ENCODE results near the gene EVX2. TPM values are rescaled to one million over a fixed set of nuclear protein-coding genes. Genes with fewer than 3 reads are reported as not detected.

The EVX2 gene
- total RNA-seq, 4 donors from 2014 or later = not detected

DNA sequence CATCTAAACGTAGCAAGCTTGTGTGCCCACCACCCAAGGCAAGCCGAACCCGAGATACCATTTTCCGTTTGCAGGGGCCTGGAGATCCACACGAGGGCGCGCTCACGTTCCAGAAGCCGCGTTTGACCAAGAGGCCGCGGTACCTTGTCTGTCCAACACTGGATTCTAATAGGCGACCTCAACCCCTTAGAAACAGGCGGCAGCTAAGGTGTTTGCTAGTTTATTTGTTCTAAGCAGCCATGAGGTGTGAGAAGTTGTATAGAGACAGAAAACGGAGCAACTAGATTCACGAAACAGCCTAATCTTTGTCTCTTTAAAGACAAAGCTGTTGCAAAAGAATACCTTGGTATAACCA is 27.5 kb upstream of the EVX2 start:
- no peaks in the 10 kb centered on the region for H3K36me3 ChIP-seq

DNA sequence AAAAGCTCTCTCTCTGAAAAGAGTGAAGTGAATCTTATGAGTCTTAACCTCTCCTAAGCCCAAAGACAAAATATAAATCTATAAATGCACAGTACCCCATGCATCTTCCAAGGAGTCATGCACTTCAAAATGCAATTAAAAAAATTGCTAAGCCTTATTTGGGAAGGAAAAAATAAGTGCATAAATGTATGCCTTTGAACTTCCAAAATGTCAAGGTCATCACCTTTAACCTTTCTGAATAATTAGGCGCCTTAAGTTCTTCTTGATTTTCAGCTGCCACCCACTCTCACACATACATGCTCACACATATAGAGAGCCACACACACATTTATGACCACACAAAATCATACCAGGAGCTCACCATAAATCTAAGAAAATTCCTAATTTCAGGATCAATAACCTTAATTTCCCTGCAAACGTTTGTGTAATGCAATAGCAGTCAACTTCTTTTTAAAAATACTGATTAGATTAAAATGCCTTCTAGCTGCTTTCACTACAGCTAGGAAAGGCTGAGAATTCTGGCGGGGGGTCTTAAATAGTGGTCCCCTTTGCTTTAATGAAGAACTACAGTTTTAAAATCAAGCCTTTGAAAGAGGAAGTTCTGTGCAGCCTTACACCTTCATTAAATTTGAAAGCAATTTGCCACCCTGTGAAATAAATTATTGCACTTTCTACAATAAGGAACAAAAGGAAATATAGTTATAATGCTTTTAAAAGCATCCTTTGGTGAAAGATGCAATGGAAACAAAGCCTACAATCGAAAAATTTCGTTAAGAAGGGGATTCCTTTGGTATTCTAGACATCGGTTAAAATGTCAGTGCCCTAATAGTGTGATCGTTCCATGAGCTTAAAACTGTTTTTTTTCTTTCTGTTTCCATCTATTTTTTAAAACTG is 26.9 kb upstream of the EVX2 start:
- peaks cover 99% of the 10 kb centered on the region for H3K27me3 ChIP-seq
- no peaks in the 10 kb centered on the region for H3K9me3 ChIP-seq
- no peaks in the 10 kb centered on the region for H3K36me3 ChIP-seq
- 31% methylated on average over 7 of the region's 7 CpGs for WGBS
- H3K4me3 ChIP-seq = no peak overlapping the region
- TF ChIP-seq POLR2AphosphoS5 (IDR thresholded peaks at IDR 0.05) (no peak), POLR2A (IDR thresholded peaks at IDR 0.05) (no peak)
- TF ChIP-seq, protein P1, sequence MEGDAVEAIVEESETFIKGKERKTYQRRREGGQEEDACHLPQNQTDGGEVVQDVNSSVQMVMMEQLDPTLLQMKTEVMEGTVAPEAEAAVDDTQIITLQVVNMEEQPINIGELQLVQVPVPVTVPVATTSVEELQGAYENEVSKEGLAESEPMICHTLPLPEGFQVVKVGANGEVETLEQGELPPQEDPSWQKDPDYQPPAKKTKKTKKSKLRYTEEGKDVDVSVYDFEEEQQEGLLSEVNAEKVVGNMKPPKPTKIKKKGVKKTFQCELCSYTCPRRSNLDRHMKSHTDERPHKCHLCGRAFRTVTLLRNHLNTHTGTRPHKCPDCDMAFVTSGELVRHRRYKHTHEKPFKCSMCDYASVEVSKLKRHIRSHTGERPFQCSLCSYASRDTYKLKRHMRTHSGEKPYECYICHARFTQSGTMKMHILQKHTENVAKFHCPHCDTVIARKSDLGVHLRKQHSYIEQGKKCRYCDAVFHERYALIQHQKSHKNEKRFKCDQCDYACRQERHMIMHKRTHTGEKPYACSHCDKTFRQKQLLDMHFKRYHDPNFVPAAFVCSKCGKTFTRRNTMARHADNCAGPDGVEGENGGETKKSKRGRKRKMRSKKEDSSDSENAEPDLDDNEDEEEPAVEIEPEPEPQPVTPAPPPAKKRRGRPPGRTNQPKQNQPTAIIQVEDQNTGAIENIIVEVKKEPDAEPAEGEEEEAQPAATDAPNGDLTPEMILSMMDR (IDR thresholded peaks at IDR 0.05) = no peak
- peaks cover 37% of the 10 kb centered on the region for H3K4me1 ChIP-seq
- DNase-seq (ENCODE audit: low spot score in 2 of 2) = no peak
- H3K27ac ChIP-seq = no peak overlapping the region

More for the DNA sequence above, 27.5 kb upstream of the EVX2 start:
- TF ChIP-seq POLR2AphosphoS5 (IDR thresholded peaks at IDR 0.05) (no peak), POLR2A (IDR thresholded peaks at IDR 0.05) (no peak), EP300 (IDR thresholded peaks at IDR 0.05) (no peak)
- TF ChIP-seq, protein P1 (IDR thresholded peaks at IDR 0.05) = peak in 1 of 2 donors; percentile 64
- WGBS = 7% methylated on average over 16 of the region's 16 CpGs
- Histone ChIP-seq H3K27me3 (peaks cover 99% of the 10 kb centered on the region), H3K9me3 (no peaks in the 10 kb centered on the region), H3K4me1 (peaks cover 34% of the 10 kb centered on the region), H3K4me3 (no peak overlapping the region), H3K27ac (no peak overlapping the region)
- no peak for DNase-seq (ENCODE audit: low spot score in 2 of 2)

DNA sequence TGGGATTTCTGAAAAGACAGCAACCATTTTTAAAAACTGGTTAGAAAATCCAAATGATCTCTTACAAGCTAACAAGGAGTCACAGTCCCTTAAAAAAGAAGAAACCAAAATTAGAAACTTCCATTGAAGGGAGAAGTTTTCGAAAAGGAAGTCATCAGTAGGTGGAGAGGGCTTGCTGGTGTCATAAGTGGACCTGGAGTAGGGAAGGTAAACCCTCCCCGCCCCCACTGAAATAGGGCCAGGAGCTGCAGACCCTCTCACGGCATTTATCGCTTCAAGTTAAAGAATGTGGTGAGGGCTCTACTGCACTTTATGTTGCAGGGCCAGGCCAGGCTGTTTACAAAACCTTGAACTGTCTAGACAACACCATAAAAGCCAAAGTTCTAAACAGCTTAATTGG is 26.2 kb upstream of the EVX2 start:
- Histone ChIP-seq H3K9me3 (no peaks in the 10 kb centered on the region), H3K4me3 (no peak overlapping the region), H3K36me3 (no peaks in the 10 kb centered on the region), H3K27me3 (peaks cover 99% of the 10 kb centered on the region), H3K4me1 (peaks cover 38% of the 10 kb centered on the region), H3K27ac (no peak overlapping the region)
- TF ChIP-seq POLR2AphosphoS5 (IDR thresholded peaks at IDR 0.05) (no peak), EP300 (IDR thresholded peaks at IDR 0.05) (no peak), POLR2A (IDR thresholded peaks at IDR 0.05) (no peak)
- TF ChIP-seq, protein P1 (IDR thresholded peaks at IDR 0.05) = no peak
- WGBS = 35% methylated on average over 4 of the region's 4 CpGs
- no peak for DNase-seq (ENCODE audit: low spot score in 2 of 2)

DNA sequence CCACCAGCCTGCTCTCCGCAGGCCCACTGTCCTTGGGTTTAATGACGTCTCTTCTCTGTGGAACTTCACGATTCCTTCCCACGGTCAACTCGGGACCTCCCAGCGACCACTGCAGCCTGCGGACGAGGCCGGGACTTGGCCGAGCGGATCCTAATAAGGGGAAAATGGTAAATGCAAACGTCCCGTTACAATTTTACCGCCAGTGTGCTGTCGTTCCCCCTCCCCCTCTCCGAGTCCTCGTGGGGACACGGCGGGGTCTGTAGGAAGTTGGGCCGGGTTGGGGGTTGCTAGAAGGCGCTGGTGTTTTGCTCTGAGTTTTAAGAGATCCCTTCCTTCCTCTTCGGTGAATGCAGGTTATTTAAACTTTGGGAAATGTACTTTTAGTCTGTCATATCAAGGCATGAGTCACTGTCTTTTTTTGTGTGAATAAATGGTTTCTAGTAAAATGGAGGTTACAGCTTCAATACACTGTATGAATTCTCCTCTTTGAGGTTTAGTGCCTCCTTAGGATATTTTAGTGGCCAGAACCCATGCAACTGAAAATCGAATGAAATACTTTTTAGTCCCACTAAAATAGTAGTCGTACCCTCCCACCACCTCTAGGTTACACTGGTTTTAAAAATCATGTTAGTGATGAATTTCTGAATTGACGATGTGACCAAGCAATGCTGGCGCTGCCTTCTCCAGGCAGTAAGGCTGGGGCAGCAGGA is 25.6 kb upstream of the EVX2 start:
- 41% methylated on average over 26 of the region's 26 CpGs for WGBS
- Histone ChIP-seq H3K36me3 (no peaks in the 10 kb centered on the region), H3K4me1 (peaks cover 44% of the 10 kb centered on the region), H3K27ac (no peak overlapping the region), H3K27me3 (peaks cover 99% of the 10 kb centered on the region), H3K4me3 (no peak overlapping the region), H3K9me3 (no peaks in the 10 kb centered on the region)
- TF ChIP-seq POLR2AphosphoS5 (IDR thresholded peaks at IDR 0.05) (no peak), EP300 (IDR thresholded peaks at IDR 0.05) (no peak), POLR2A (IDR thresholded peaks at IDR 0.05) (no peak)
- TF ChIP-seq, protein P1 (IDR thresholded peaks at IDR 0.05) = no peak
- DNase-seq (ENCODE audit: low spot score in 2 of 2) = no peak

DNA sequence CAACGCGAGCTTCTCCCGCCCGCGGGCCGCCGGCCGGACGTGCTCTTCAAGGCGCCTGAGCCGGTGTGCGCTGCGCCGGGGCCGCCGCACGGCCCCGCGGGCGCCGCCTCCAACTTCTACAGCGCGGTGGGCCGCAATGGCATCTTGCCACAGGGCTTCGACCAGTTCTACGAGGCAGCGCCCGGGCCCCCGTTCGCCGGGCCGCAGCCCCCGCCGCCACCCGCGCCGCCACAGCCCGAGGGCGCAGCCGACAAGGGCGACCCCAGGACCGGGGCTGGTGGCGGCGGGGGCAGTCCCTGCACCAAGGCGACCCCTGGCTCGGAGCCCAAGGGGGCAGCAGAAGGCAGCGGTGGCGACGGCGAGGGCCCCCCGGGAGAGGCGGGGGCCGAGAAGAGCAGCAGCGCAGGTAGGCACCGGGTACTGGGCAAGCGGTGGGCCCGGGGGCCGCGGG is 24.0 kb upstream of the EVX2 start:
- no peak for DNase-seq (ENCODE audit: low spot score in 2 of 2)
- Histone ChIP-seq H3K27me3 (peaks cover 99% of the 10 kb centered on the region), H3K9me3 (no peaks in the 10 kb centered on the region), H3K27ac (no peak overlapping the region), H3K4me1 (peaks cover 51% of the 10 kb centered on the region), H3K36me3 (no peaks in the 10 kb centered on the region), H3K4me3 (peak overlapping the region; percentile 55)
- TF ChIP-seq EP300 (IDR thresholded peaks at IDR 0.05) (no peak), POLR2A (IDR thresholded peaks at IDR 0.05) (no peak), POLR2AphosphoS5 (IDR thresholded peaks at IDR 0.05) (no peak)
- TF ChIP-seq, protein P1 (IDR thresholded peaks at IDR 0.05) = no peak
- no CpG with 5 or more reads among the region's 59 CpGs for WGBS

Data from suprapubic skin (tissue), 4 donors.